Stimulated activated CD8-positive, alpha-beta memory T cell treated with anti-CD3 and anti-CD28 coated beads, Interleukin-15, amount 100 ng/mL, for 24 hours (primary cell): ENCODE data around the gene PAM.
A peak's percentile ranks its signal among the peaks of the same experiment; 100 is the strongest.
"Not testable (repeated sequence)": the region's sequence is repeated elsewhere in the genome, so short reads cannot be mapped to it uniquely, and the experiment has no call there.

Source experiments
- DNase-seq: peaks from one replicate; pipeline ENCODE4 v3.0.0-alpha.2; 2020; ENCODE audit warnings: low read depth

The PAM gene

GRCh38 chr5:102751903-102752376 is 3.2 kb upstream of the PAM start:
- not testable (repeated sequence) for DNase-seq

- DNase-seq, result no peak
Measured at GRCh38 chr5:102753889-102754766, 977 bp upstream of the PAM start.

GRCh38 chr5:102755686-102756371 is 724 bp downstream of the PAM start:
- peak; percentile 21 for DNase-seq

DNA sequence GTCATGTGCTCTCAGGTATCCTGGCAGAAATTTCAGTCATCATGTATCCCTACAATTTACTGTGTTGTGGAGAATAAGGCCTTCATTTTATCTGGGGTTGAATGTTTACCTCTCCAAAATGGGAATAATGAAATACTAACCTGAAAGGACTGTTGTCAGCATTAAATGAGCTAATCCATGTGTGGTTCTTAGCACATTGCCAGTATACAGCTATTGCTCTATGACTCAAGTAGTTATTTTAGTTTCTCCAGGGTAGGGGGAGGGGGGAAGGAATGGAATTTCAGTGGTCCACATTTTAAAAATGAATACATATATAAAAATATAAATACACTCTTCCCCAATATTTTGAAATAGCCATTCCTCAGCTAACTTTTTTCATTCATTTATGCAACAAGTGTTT is 3.5 kb downstream of the PAM start:
- no peak for DNase-seq

DNA sequence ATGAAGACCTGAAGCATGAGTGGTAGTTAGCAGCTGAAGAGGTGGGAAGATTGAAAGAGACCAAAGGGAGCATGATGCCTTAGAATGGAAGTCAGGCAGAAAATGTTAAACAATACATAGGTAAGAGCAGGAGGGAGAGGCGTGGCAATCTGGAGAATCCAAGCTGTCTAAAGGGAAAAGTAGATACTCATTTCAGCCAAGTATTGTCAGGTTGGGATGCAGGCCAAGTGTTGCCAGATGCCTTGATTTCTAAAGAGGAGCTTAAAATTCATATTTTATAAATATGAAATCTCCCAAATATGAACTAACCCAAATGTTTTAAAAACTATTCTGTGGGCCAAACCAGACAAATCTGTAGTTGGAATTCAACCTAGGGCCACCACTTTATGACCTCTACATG is 4.2 kb downstream of the PAM start:
- no peak for DNase-seq

DNA sequence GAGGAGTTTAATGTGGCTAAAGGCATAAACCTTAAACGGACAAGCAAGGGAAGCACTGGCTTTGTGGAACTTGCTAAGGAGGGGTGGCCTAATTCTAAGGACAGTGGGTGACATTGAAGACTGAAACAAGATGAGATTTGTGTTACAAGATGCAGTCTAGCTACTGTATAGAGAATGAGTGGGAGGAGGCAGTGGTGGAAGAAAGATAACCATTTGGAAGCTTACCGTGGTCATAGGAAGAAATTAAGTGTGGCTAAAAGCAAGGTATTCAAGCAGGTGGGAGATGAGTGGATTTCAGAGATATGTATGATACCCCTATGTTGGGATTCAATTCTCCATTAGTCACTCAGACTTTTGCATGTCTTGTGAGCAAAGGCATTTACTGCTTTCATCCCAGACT is 4.6 kb downstream of the PAM start:
- DNase-seq, result no peak

- DNase-seq, result no peak
Measured at GRCh38 chr5:102760815-102761214, 5.7 kb downstream of the PAM start.

- DNase-seq, result no peak
Measured at GRCh38 chr5:102762095-102762534, 7.0 kb downstream of the PAM start.

GRCh38 chr5:102762562-102763227 is 7.6 kb downstream of the PAM start:
- DNase-seq, result no peak

DNA sequence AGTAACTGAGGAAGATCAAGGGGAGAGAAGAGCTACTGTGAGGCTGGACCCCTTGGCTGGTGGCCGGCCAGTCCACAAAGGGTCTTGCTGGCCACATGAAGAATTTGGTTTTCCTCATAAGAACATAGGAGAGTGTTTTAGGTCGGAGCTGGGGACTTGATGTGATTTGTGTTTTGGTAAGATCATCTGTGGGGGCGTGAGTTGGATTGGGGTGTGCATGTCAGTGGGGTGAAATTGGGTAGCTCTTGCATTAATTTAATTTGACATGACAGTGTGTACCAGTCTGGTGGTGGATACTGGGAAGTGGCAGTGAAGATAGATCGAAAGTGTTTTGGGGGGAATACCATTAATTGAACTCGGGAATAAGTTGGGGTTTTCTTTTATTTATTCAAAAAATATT is 8.6 kb downstream of the PAM start:
- DNase-seq, result no peak

GRCh38 chr5:102764381-102765004 is 9.4 kb downstream of the PAM start:
- DNase-seq, result no peak

- DNase-seq, result no peak
Measured at GRCh38 chr5:102765350-102765749, 10.2 kb downstream of the PAM start.

DNA sequence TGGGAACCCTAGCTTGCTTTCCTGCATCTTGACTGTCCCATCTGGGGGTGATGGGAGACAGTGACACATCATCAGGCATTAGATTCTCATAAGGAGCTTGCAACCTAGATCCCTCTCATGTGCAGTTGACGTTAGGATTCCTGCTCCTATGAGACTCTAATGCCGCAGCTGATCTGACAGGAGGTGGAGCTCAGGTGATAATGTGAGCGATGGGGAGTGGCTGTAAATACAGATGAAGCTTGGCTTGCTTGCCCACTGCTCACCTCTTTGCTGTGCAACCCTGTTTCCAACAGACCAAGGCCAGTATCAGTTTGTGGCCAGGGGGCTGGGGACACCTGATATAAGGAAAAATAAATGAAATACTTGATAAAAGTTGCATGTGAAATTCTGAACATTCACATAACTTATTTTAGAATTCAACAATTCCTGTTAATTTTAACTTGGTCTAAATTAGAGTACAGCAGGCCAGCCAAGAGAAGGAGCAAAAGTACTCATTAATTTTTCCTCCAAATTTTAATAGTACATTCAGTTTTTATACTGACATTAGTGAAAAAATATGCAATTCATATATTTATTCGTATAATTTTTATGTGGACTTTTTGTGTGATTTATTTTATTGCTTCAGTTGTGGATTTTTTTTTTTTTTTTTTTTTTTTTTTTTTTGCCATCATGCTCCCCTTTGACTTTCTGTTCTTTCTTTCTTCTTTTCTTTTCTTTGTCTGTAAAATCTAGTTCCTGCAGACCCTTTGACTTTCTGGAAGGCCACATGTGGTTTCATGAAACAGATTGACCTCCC is 11.4 kb downstream of the PAM start:
- DNase-seq, result no peak

DNA sequence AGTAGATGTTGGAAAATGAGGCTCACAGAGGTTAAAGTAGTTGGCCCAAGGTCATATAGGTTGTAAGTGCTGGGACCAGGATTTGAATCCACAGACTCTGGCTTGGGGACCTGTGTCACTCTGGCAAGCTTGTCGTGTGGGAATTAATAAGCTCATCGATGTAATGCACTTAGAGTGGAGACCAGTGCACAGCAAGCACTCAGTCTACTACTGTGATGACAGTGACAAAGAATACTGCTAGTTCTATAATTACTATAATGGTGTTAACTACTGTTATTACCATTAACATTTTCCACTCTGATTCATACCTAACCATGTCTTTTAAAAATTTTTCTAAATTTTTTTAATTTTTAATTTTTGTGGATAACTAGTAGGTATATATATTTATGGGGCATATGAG is 12.8 kb downstream of the PAM start:
- no peak for DNase-seq

GRCh38 chr5:102770803-102771202 is 15.7 kb downstream of the PAM start:
- no peak for DNase-seq

DNA sequence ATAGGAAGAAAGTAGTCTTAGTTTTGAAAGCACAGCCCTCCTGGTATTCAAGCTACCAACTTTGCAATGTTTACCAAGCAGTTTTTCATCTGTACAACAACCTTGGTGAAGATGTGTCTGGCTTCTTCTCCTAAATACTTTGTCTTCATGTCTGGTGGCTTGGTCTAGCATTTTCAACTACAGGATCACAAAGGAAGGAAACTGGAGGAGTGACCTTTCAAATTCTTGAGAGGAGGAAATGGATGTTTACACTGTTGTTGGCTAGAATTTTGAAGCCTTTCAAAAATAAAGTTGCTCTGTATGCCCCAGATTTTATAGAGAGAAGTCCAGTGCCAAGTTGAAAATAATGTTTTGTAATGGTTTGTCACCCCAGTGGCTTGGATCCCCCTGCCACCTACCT is 16.3 kb downstream of the PAM start:
- no peak for DNase-seq

DNA sequence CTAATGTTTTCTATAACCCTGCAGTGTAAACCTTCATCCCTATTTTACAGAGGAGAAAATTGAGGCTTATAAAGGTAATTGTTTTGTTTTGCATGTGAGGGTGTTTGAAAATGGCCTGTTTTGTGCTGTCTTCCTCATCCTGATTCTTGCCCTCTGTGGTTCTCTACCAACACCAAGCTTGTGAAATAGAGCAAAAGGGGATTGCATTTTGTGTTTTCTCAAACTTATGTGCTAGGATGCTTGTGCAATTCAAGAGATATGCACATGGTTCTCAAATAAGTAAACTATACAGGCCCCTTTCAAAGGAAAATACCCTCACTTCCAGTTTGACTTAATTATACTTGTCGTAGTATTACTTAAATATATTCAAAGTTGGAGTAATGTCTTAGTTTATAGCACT is 17.2 kb downstream of the PAM start:
- no peak for DNase-seq

DNA sequence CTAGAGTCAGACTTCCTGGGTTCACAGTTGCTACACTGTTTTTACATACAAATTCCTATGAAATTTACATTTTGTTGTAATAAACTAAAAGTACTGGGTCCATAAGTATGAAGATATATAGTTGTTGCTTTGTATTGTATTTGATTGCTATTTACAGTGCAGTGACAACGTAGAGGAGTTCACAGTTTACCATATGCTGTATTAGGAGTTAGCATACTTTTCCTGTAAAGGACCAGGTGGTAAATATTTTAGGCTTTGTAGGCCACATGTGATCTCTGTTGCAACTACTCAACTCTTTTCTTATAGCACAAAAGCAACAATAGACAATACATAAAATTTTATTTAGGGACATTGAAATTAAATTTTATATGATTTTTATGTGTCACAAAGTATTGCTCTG is 18.0 kb downstream of the PAM start:
- no peak for DNase-seq

DNA sequence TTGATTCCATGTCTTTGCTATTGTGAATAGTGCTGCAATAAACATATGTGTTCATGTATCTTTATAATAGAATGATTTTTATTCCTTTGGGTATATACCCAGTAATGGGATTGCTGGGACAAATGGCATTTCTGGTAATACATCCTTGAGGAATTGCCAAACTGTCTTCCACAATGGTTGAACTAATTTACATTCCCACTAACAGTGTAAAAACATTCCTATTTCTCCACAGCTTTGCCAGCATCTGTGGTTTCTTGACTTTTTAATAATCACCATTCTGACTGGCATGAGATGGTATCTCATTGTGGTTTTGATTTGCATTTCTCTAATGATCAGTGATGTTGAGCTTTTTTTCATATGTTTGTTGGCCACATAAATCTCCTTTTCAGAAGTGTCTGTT is 20.7 kb downstream of the PAM start:
- not testable (repeated sequence) for DNase-seq

DNA sequence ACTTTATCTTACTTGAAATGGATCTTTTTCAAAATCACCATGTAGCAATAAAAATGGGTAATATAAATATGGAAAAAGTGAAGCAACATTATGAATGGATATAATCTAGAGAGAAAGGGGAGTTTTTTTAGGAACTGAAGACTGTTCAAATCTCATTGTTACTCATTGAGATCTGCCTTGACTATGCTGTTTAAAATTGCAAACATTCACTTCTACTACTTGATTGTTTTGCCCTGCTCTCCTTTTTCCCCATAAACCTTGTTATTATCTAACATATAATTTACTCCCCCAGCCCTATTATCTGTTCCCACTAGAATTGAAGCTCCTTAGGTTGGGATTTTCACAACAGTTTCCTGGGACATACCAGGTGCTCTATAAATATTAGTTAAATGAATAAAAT is 22.0 kb downstream of the PAM start:
- no peak for DNase-seq

DNA sequence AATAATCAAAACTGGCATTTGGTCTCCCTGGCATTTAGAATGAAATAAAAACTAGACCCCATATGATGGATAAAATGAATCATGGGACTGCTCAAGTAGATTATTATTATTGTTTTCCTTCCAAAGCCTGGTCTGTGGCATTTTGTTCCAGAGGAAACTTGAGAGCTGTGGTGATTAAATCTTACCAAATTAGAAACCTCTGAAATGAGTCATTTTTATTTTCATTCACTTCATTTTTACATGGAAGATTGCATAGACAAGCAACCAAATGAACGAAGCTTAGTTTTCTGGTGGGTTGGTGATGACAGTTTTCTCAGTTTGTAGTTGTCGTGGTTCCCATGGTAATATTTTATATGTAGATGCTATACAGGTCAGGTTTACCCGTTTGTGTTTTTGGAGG is 23.4 kb downstream of the PAM start:
- DNase-seq, result no peak

- no peak for DNase-seq
Measured at GRCh38 chr5:102781359-102781758, 26.3 kb downstream of the PAM start.
